Neural cell (in vitro differentiated cells): ENCODE measurements around the gene PSPH. TPM values are rescaled to one million over a fixed set of nuclear protein-coding genes. Genes with fewer than 3 reads are reported as not detected.

ENCODE experiments used
- H2AFZ ChIP-seq: fragments of 200-600, 300-800 bp; sonication (generic), shearing (Covaris generic); 2 replicates; pipeline ENCODE4 v1.6.0; 2014; ENCODE audit warnings: low read depth, mild to moderate bottlenecking, antibody characterized with exemption, low read length, moderate library complexity
- H3F3A ChIP-seq: fragments of 200-600 bp; shearing (Covaris generic); 2 replicates; pipeline ENCODE4 v1.6.1; 2016; ENCODE audit warnings: mild to moderate bottlenecking, moderate library complexity, mixed read lengths, antibody characterized with exemption, low read length; ENCODE audit not compliant: insufficient read depth, poor library complexity, severe bottlenecking
- H3K27ac ChIP-seq: fragments of 200-600, 300-800 bp; sonication (generic), shearing (Covaris generic); 2 replicates; pipeline ENCODE4 v1.5.1; 2014; ENCODE audit warnings: mild to moderate bottlenecking, low read length, moderate library complexity
- H3K27me3 ChIP-seq: fragments of 300-800, 200-600 bp; sonication (generic), shearing (Covaris generic); 2 replicates; pipeline ENCODE4 v1.6.0; 2014; ENCODE audit warnings: mild to moderate bottlenecking, low read depth, low read length, moderate library complexity; ENCODE audit not compliant: insufficient read depth
- H3K36me3 ChIP-seq: fragments of 300-800, 200-600 bp; sonication (generic), shearing (Covaris generic); 2 replicates; pipeline ENCODE4 v1.5.1; 2014; ENCODE audit warnings: mild to moderate bottlenecking, antibody characterized with exemption, low read length, moderate library complexity; ENCODE audit not compliant: insufficient read depth
- H3K4me2 ChIP-seq: fragments of 300-800, 200-600 bp; sonication (generic), shearing (Covaris generic); 2 replicates; pipeline ENCODE4 v1.6.0; 2014; ENCODE audit warnings: mild to moderate bottlenecking, low read length
- H3K4me3 ChIP-seq: fragments of 300-800, 200-600 bp; sonication (generic), shearing (Covaris generic); 2 replicates; pipeline ENCODE4 v1.5.1; 2014; ENCODE audit warnings: mild to moderate bottlenecking, low read length, moderate library complexity
- H3K79me2 ChIP-seq: fragments of 200-600 bp; shearing (Covaris generic); replicated peaks from 2 replicates; pipeline ENCODE4 v1.6.0; 2014; ENCODE audit warnings: mild to moderate bottlenecking, low read length, moderate library complexity; ENCODE audit not compliant: insufficient read depth
- H3K9ac ChIP-seq: fragments of 300-800, 200-600 bp; sonication (generic), shearing (Covaris generic); 2 replicates; pipeline ENCODE4 v1.6.1; 2016; ENCODE audit warnings: mild to moderate bottlenecking, low read length, mixed read lengths
- H3K9me2 ChIP-seq: fragments of 200-600 bp; shearing (Covaris generic); 2 replicates; pipeline ENCODE4 v1.6.1; 2016; ENCODE audit warnings: mild to moderate bottlenecking, low read length, mixed read lengths; ENCODE audit not compliant: insufficient read depth
- H3K9me3 ChIP-seq: fragments of 200-600, 300-800 bp; sonication (generic), shearing (Covaris generic); 2 replicates; pipeline ENCODE4 v1.6.1; 2016; ENCODE audit warnings: mild to moderate bottlenecking, mixed run types, low read length, moderate library complexity, mixed read lengths
- H4K20me1 ChIP-seq: fragments of 200-600 bp; shearing (Covaris generic); 2 replicates; pipeline ENCODE4 v1.6.1; 2016; ENCODE audit warnings: mild to moderate bottlenecking, mixed run types; ENCODE audit not compliant: insufficient read depth
- EP300 ChIP-seq: fragments of 450-650 bp; conservative IDR thresholded peaks from 2 replicates; pipeline ENCODE4 v1.6.1; 2014; ENCODE audit warnings: antibody characterized with exemption, mild to moderate bottlenecking, moderate library complexity; ENCODE audit not compliant: poor library complexity, severe bottlenecking
- EZH2 ChIP-seq: fragments of 200-600, 300-800 bp; shearing (Covaris generic), sonication (generic); IDR thresholded peaks from 2 replicates; pipeline ENCODE4 v1.6.1; 2014; ENCODE audit warnings: antibody characterized with exemption, low read length, borderline replicate concordance, mild to moderate bottlenecking; ENCODE audit not compliant: insufficient read depth, poor library complexity, severe bottlenecking
- MXI1 ChIP-seq: fragments of 450-650 bp; conservative IDR thresholded peaks from 2 replicates; pipeline ENCODE4 v1.6.1; 2014; ENCODE audit warnings: antibody characterized with exemption, mild to moderate bottlenecking; ENCODE audit not compliant: poor library complexity, severe bottlenecking
- POLR2AphosphoS5 ChIP-seq: IDR thresholded peaks from 2 replicates; pipeline ENCODE4 v1.6.1; 2012
- RAD21 ChIP-seq: fragments of 450-650 bp; conservative IDR thresholded peaks from 2 replicates; pipeline ENCODE4 v1.6.1; 2014; ENCODE audit warnings: antibody characterized with exemption, mild to moderate bottlenecking, moderate library complexity
- SMC3 ChIP-seq: fragments of 450-650 bp; conservative IDR thresholded peaks from 2 replicates; pipeline ENCODE4 v1.6.1; 2014; ENCODE audit warnings: antibody characterized with exemption, mild to moderate bottlenecking, moderate library complexity; ENCODE audit not compliant: poor library complexity
- TAF1 ChIP-seq: IDR thresholded peaks from 2 replicates; pipeline ENCODE4 v1.6.1; 2012; ENCODE audit warnings: low read depth
- polyA plus RNA-seq: library from polyadenylated mRNA; depleted of rRNA; stranded (reverse); fragments of >200 nt; gene quantifications from 2 replicates; pipeline ENCODE4 v1.2.3, GENCODE V29; 2014
- TF ChIP-seq, protein P1 (sequence below): IDR thresholded peaks from 2 replicates; pipeline ENCODE4 v1.6.1; 2012; ENCODE audit warnings: borderline replicate concordance
- TF ChIP-seq, protein P2 (sequence below): fragments of 450-650 bp; IDR thresholded peaks from 2 replicates; pipeline ENCODE4 v1.5.1; 2014; ENCODE audit warnings: antibody characterized with exemption, mild to moderate bottlenecking, moderate library complexity; ENCODE audit not compliant: poor library complexity, severe bottlenecking

PSPH gene
- polyA plus RNA-seq, 1 donor from 2014 or later = 24.0 TPM

DNA sequence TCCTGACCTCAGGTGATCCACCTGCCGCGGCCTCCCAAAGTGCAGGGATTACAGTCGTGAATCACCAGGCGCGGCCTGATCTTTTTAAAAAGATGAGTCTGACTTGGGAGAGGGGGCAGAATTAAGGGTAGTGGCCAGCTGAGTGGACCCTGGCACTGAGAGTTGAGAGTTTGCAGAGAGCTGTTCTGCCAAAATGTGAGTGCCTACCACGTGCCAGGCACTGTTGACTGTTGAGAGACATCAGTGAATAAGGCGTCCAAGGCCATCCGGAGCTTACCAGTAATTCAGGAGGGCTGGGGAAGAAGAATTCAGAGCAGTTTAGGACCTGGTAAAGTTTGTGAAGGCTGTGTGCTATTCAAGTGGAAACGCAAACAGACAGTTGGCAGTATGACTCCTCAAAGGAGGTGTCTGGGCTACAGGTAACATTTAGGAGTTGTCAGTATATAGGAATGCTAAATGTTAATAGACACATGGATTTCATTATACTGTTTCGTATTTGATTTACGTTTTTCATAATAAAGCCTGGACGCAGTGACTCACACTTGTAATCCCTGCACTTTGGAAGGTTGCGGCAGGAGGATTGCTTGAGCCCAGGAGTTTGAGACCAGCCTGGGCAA, 85.3 kb downstream of the PSPH start:
- Histone ChIP-seq H3K9me2 (no peaks in the 10 kb centered on the region), H3K79me2 (peaks cover 39% of the 10 kb centered on the region), H3K9ac (no peak overlapping the region)

DNA sequence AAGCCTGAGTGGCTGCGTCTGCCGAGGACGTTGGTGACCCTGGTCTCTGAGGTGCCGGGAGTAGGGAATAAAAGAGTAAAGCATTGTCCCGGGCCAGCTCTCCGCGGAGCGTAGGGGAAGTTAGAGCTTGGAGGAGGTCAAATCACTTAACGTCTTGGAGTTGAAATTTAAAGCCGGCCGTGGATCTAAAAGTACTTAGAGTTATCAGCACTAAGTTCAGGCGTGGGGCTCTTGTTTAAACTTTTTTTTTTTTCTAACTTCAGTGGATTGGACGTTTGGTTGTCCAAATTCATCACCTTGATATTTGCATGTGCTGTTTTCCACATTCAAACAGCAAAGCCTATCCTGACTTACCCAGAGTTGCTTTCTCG, 86.2 kb downstream of the PSPH start:
- Histone ChIP-seq H3K79me2 (peaks cover 34% of the 10 kb centered on the region), H3K27ac (peak overlapping the region; percentile 37)

More for the DNA sequence above, 85.3 kb downstream of the PSPH start:
- Histone ChIP-seq H3K36me3 (no peaks in the 10 kb centered on the region), H3F3A (no peaks in the 10 kb centered on the region), H4K20me1 (no peaks in the 10 kb centered on the region), H3K4me3 (peak overlapping the region; percentile 86), H3K27ac (no peak overlapping the region), H3K9me3 (peaks cover 3% of the 10 kb centered on the region), H3K4me2 (no peak overlapping the region), H2AFZ (no peak overlapping the region), H3K27me3 (no peaks in the 10 kb centered on the region)
- TF ChIP-seq RAD21 (no peak), TAF1 (no peak), SMC3 (no peak), EZH2 (no peak), MXI1 (no peak), EP300 (no peak), POLR2AphosphoS5 (no peak)
- TF ChIP-seq, protein P1, sequence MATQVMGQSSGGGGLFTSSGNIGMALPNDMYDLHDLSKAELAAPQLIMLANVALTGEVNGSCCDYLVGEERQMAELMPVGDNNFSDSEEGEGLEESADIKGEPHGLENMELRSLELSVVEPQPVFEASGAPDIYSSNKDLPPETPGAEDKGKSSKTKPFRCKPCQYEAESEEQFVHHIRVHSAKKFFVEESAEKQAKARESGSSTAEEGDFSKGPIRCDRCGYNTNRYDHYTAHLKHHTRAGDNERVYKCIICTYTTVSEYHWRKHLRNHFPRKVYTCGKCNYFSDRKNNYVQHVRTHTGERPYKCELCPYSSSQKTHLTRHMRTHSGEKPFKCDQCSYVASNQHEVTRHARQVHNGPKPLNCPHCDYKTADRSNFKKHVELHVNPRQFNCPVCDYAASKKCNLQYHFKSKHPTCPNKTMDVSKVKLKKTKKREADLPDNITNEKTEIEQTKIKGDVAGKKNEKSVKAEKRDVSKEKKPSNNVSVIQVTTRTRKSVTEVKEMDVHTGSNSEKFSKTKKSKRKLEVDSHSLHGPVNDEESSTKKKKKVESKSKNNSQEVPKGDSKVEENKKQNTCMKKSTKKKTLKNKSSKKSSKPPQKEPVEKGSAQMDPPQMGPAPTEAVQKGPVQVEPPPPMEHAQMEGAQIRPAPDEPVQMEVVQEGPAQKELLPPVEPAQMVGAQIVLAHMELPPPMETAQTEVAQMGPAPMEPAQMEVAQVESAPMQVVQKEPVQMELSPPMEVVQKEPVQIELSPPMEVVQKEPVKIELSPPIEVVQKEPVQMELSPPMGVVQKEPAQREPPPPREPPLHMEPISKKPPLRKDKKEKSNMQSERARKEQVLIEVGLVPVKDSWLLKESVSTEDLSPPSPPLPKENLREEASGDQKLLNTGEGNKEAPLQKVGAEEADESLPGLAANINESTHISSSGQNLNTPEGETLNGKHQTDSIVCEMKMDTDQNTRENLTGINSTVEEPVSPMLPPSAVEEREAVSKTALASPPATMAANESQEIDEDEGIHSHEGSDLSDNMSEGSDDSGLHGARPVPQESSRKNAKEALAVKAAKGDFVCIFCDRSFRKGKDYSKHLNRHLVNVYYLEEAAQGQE = no peak
- TF ChIP-seq, protein P2, sequence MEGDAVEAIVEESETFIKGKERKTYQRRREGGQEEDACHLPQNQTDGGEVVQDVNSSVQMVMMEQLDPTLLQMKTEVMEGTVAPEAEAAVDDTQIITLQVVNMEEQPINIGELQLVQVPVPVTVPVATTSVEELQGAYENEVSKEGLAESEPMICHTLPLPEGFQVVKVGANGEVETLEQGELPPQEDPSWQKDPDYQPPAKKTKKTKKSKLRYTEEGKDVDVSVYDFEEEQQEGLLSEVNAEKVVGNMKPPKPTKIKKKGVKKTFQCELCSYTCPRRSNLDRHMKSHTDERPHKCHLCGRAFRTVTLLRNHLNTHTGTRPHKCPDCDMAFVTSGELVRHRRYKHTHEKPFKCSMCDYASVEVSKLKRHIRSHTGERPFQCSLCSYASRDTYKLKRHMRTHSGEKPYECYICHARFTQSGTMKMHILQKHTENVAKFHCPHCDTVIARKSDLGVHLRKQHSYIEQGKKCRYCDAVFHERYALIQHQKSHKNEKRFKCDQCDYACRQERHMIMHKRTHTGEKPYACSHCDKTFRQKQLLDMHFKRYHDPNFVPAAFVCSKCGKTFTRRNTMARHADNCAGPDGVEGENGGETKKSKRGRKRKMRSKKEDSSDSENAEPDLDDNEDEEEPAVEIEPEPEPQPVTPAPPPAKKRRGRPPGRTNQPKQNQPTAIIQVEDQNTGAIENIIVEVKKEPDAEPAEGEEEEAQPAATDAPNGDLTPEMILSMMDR = no peak

More for the DNA sequence above, 86.2 kb downstream of the PSPH start:
- peak overlapping the region; percentile 84 for H3K9ac ChIP-seq
- no peaks in the 10 kb centered on the region for H3K27me3 ChIP-seq
- TF ChIP-seq POLR2AphosphoS5 (no peak), SMC3 (no peak), RAD21 (no peak), EZH2 (no peak), MXI1 (no peak), EP300 (no peak), TAF1 (no peak)
- TF ChIP-seq, protein P2 = no peak
- TF ChIP-seq, protein P1 = no peak
- no peaks in the 10 kb centered on the region for H3K36me3 ChIP-seq
- peak overlapping the region; percentile 82 for H3K4me2 ChIP-seq
- H3K9me2 ChIP-seq = no peaks in the 10 kb centered on the region
- H3K4me3 ChIP-seq = peak overlapping the region; percentile 86
- no peaks in the 10 kb centered on the region for H3F3A ChIP-seq
- no peaks in the 10 kb centered on the region for H4K20me1 ChIP-seq
- peaks cover 3% of the 10 kb centered on the region for H3K9me3 ChIP-seq
- peak overlapping the region; percentile 45 for H2AFZ ChIP-seq
